Thymus (tissue), 11 donors: ENCODE data around the gene AFF3. TPM values are rescaled to one million over a fixed set of nuclear protein-coding genes. Genes with fewer than 3 reads are reported as not detected.

Source experiments
- DNase-seq, 9 donors: peaks; one replicate each; pipeline ENCODE4 v3.0.0-alpha.2; 2013; ENCODE audit warnings: low spot score in 9 of 9, low read depth in 6 of 9, missing footprints in 1 of 9
- H3K27ac ChIP-seq, 2 donors: one replicate each; pipeline ENCODE4 v1.5.1; 2013; ENCODE audit warnings: control low read depth in 1 of 2, low read depth in 1 of 2, low read length in 1 of 2, mild to moderate bottlenecking in 1 of 2, moderate library complexity in 1 of 2
- H3K27me3 ChIP-seq, 2 donors: one replicate each; pipeline ENCODE4 v1.5.1; 2013; ENCODE audit warnings: low read length in 1 of 2; ENCODE audit not compliant: control insufficient read depth in 2 of 2, insufficient read depth in 1 of 2
- H3K36me3 ChIP-seq, 2 donors: one replicate each; pipeline ENCODE4 v1.5.1; 2013; ENCODE audit warnings: low read length in 1 of 2, mild to moderate bottlenecking in 1 of 2, moderate library complexity in 1 of 2; ENCODE audit not compliant: control insufficient read depth in 2 of 2, insufficient read depth in 2 of 2
- H3K4me1 ChIP-seq, 2 donors: one replicate each; pipeline ENCODE4 v1.5.1; 2013; ENCODE audit warnings: low read length in 2 of 2; ENCODE audit not compliant: control insufficient read depth in 2 of 2, insufficient read depth in 2 of 2
- H3K4me3 ChIP-seq, 2 donors: one replicate each; pipeline ENCODE4 v1.5.1; 2013; ENCODE audit warnings: low read length in 2 of 2, control low read depth in 1 of 2, mild to moderate bottlenecking in 1 of 2
- H3K9me3 ChIP-seq, 2 donors: one replicate each; pipeline ENCODE4 v1.5.1; 2013; ENCODE audit warnings: low read length in 1 of 2, mild to moderate bottlenecking in 1 of 2; ENCODE audit not compliant: control insufficient read depth in 2 of 2, insufficient read depth in 1 of 2
- WGBS: extraction: QIAGEN DNeasy Blood & Tissue Kit; methylation state at CpG from one replicate; pipeline ENCODE4 v1.1.7; 2013; 5-methylcytosine and 5-hydroxymethylcytosine counted together
- polyA plus RNA-seq: library from polyadenylated mRNA; stranded (reverse); fragments of 200-250 nt; gene quantifications from one replicate; pipeline ENCODE4 v1.2.3, GENCODE V29; 2013
- total RNA-seq: library from RNA; stranded (reverse); fragments of 120-200 nt; gene quantifications from one replicate; pipeline ENCODE4 v1.2.4, GENCODE V29; 2013
- donor health status: healthy.

Gene AFF3
- total and polyA plus RNA-seq, 2 donors: 5.3 to 9.7 TPM

GRCh38 chr2:100182494-100183361 is 40.3 kb upstream of the AFF3 start:
- no peaks in the 10 kb centered on the region for H3K4me1 ChIP-seq
- no peak overlapping the region for H3K27ac ChIP-seq
- no peak for DNase-seq
- no peaks in the 10 kb centered on the region for H3K27me3 ChIP-seq
- H3K9me3 ChIP-seq: no peaks in the 10 kb centered on the region
- WGBS: 91% methylated on average over 21 of the region's 21 CpGs
- no peaks in the 10 kb centered on the region for H3K36me3 ChIP-seq
- H3K4me3 ChIP-seq: no peak overlapping the region

- Histone ChIP-seq H3K27ac (no peak overlapping the region), H3K36me3 (no peaks in the 10 kb centered on the region), H3K4me1 (no peaks in the 10 kb centered on the region), H3K9me3 (no peaks in the 10 kb centered on the region), H3K4me3 (no peak overlapping the region), H3K27me3 (no peaks in the 10 kb centered on the region)
- DNase-seq: no peak
- WGBS: 97% methylated on average over 5 of the region's 5 CpGs
Measured at GRCh38 chr2:100180503-100180902, 38.1 kb upstream of the AFF3 start.

GRCh38 chr2:100179806-100180205 is 37.4 kb upstream of the AFF3 start:
- Histone ChIP-seq H3K4me1 (no peaks in the 10 kb centered on the region), H3K27ac (no peak overlapping the region), H3K36me3 (no peaks in the 10 kb centered on the region), H3K9me3 (no peaks in the 10 kb centered on the region), H3K4me3 (no peak overlapping the region), H3K27me3 (no peaks in the 10 kb centered on the region)
- 97% methylated on average over 2 of the region's 2 CpGs for WGBS
- no peak for DNase-seq

- Histone ChIP-seq H3K4me3 (no peak overlapping the region), H3K9me3 (no peaks in the 10 kb centered on the region), H3K4me1 (no peaks in the 10 kb centered on the region), H3K27me3 (no peaks in the 10 kb centered on the region), H3K36me3 (no peaks in the 10 kb centered on the region), H3K27ac (no peak overlapping the region)
- no peak for DNase-seq
- 88% methylated on average over 3 of the region's 3 CpGs for WGBS
Measured at GRCh38 chr2:100178864-100179263, 36.5 kb upstream of the AFF3 start.

GRCh38 chr2:100178085-100178788 is 35.8 kb upstream of the AFF3 start:
- Histone ChIP-seq H3K4me1 (no peaks in the 10 kb centered on the region), H3K36me3 (no peaks in the 10 kb centered on the region), H3K27me3 (no peaks in the 10 kb centered on the region), H3K4me3 (no peak overlapping the region), H3K27ac (no peak overlapping the region), H3K9me3 (no peaks in the 10 kb centered on the region)
- 77% methylated on average over 8 of the region's 8 CpGs for WGBS
- peak in 5 of 9 donors; percentile 5 to 53 (median 25) for DNase-seq

- Histone ChIP-seq H3K27ac (no peak overlapping the region), H3K27me3 (no peaks in the 10 kb centered on the region), H3K4me1 (no peaks in the 10 kb centered on the region), H3K9me3 (no peaks in the 10 kb centered on the region), H3K4me3 (no peak overlapping the region), H3K36me3 (no peaks in the 10 kb centered on the region)
- WGBS: 96% methylated on average over 4 of the region's 4 CpGs
- DNase-seq: no peak
Measured at GRCh38 chr2:100176925-100177324, 34.5 kb upstream of the AFF3 start.

- H3K36me3 ChIP-seq: no peaks in the 10 kb centered on the region
- no peaks in the 10 kb centered on the region for H3K9me3 ChIP-seq
- no peak overlapping the region for H3K27ac ChIP-seq
- no peaks in the 10 kb centered on the region for H3K27me3 ChIP-seq
- WGBS: 84% methylated on average over 6 of the region's 6 CpGs
- no peaks in the 10 kb centered on the region for H3K4me1 ChIP-seq
- no peak overlapping the region for H3K4me3 ChIP-seq
- DNase-seq: no peak
Measured at GRCh38 chr2:100174026-100174431, 31.6 kb upstream of the AFF3 start.

- Histone ChIP-seq H3K4me1 (no peaks in the 10 kb centered on the region), H3K27me3 (no peaks in the 10 kb centered on the region), H3K27ac (no peak overlapping the region), H3K4me3 (no peak overlapping the region), H3K9me3 (peaks cover 0 to 3% of the 10 kb centered on the region in 2 donors), H3K36me3 (no peaks in the 10 kb centered on the region)
- DNase-seq: no peak
- WGBS: 96% methylated on average over 6 of the region's 6 CpGs
Measured at GRCh38 chr2:100166701-100167100, 24.3 kb upstream of the AFF3 start.

- H3K4me3 ChIP-seq: no peak overlapping the region
- no peak overlapping the region for H3K27ac ChIP-seq
- H3K4me1 ChIP-seq: no peaks in the 10 kb centered on the region
- no peak for DNase-seq
- no peaks in the 10 kb centered on the region for H3K36me3 ChIP-seq
- no peaks in the 10 kb centered on the region for H3K27me3 ChIP-seq
- H3K9me3 ChIP-seq: peaks cover 0 to 3% of the 10 kb centered on the region in 2 donors
Measured at GRCh38 chr2:100163605-100164004, 21.2 kb upstream of the AFF3 start.
